ENCODE results near the gene TAS2R5.
"Not testable (repeated sequence)": the region's sequence is repeated elsewhere in the genome, so short reads cannot be mapped to it uniquely, and the experiment has no call there.

Gene TAS2R5

GRCh38 chr7:141789917-141790316 is at the start of gene TAS2R5:
Gene TAS2R5 (plus strand): TSS chr7:141790217. CDS start chr7:141790362, 145 bp downstream.
- DNase-seq, result no peak

GRCh38 chr7:141742229-141742628 is 47.8 kb upstream of the TAS2R5 start:
- DNase-seq, result no peak

GRCh38 chr7:141744131-141744530 is 45.9 kb upstream of the TAS2R5 start:
- DNase-seq, result no peak

GRCh38 chr7:141748396-141748795 is 41.6 kb upstream of the TAS2R5 start:
- DNase-seq, result no peak

GRCh38 chr7:141751904-141752303 is 38.1 kb upstream of the TAS2R5 start:
- not testable (repeated sequence) for DNase-seq

GRCh38 chr7:141752634-141753033 is 37.4 kb upstream of the TAS2R5 start:
- no peak for DNase-seq

GRCh38 chr7:141754939-141755338 is 35.1 kb upstream of the TAS2R5 start:
- DNase-seq, result no peak

- no peak for DNase-seq
These were observed 26.2 kb upstream of the TAS2R5 start, which contains the start of gene TAS2R3 for GRCh38 chr7:141763797-141764196. Gene TAS2R3 (plus strand): TSS chr7:141764097. CDS start chr7:141764159, 62 bp downstream.

- DNase-seq, result not testable (repeated sequence)
These were observed 19.9 kb upstream of the TAS2R5 start for GRCh38 chr7:141770083-141770583.

GRCh38 chr7:141776374-141776773 is 13.6 kb upstream of the TAS2R5 start, which contains the start of gene TAS2R4:
Gene TAS2R4 (plus strand): TSS chr7:141776674. CDS start chr7:141778489, 1,815 bp downstream.
- no peak for DNase-seq

- peak; percentile 18 for DNase-seq
These were observed 4.1 kb upstream of the TAS2R5 start for GRCh38 chr7:141785706-141786552.

GRCh38 chr7:141788296-141788695 is 1.7 kb upstream of the TAS2R5 start:
- no peak for DNase-seq

GRCh38 chr7:141792526-141792925 is 2.5 kb downstream of the TAS2R5 start:
- DNase-seq, result no peak

- no peak for DNase-seq
These were observed 30.1 kb downstream of the TAS2R5 start for GRCh38 chr7:141820067-141820466.

- DNase-seq, result not testable (repeated sequence)
These were observed 32.4 kb downstream of the TAS2R5 start for GRCh38 chr7:141822432-141822831.

- no peak for DNase-seq
These were observed 47.7 kb downstream of the TAS2R5 start for GRCh38 chr7:141837683-141838082.

GRCh38 chr7:141838581-141838980 is 48.6 kb downstream of the TAS2R5 start:
- DNase-seq, result no peak

GRCh38 chr7:141839256-141839655 is 49.2 kb downstream of the TAS2R5 start:
- no peak for DNase-seq

- no peak for DNase-seq
These were observed 50.7 kb downstream of the TAS2R5 start for GRCh38 chr7:141840708-141841107.

Measured in DMS153 (cell line).